ENCODE data around the gene TSC1. TPM values are rescaled to one million over a fixed set of nuclear protein-coding genes. Genes with fewer than 3 reads are reported as not detected.

The TSC1 gene
- polyA plus RNA-seq, 5 donors: 33.4 to 64.4 (median 53.7) TPM

Other genes starting within 250 kb of the TSC1 start
- 1 to 10 TPM; 1.4 to 4.6 (median 3.5) TPM for gene AK8, start 66.3 kb downstream of the TSC1 start, polyA plus RNA-seq (ENCODE audit: insufficient read depth in 1 of 5, insufficient read length in 5 of 5, low replicate concordance in 1 of 5)
- gene SPACA9, start 65.7 kb downstream of the TSC1 start, polyA plus RNA-seq (ENCODE audit: insufficient read depth in 1 of 5, insufficient read length in 5 of 5, low replicate concordance in 1 of 5): 10 to 100 TPM in 4 of 5 donors, 1 to 10 TPM in 1; 6.6 to 13.5 (median 12.2) TPM
- 1 to 10 TPM in 4 of 5 donors, under 1 TPM in 1; 0.70 to 1.6 (median 1.3) TPM for gene GFI1B, start 34.1 kb upstream of the TSC1 start, polyA plus RNA-seq (ENCODE audit: insufficient read depth in 1 of 5, insufficient read length in 5 of 5, low replicate concordance in 1 of 5)
- 10 to 100 TPM; 59.8 to 69.5 (median 66.5) TPM for gene GTF3C5, start 86.4 kb upstream of the TSC1 start, polyA plus RNA-seq (ENCODE audit: insufficient read depth in 1 of 5, insufficient read length in 5 of 5, low replicate concordance in 1 of 5)
- gene CEL, start 117.4 kb upstream of the TSC1 start, polyA plus RNA-seq (ENCODE audit: insufficient read depth in 1 of 5, insufficient read length in 5 of 5, low replicate concordance in 1 of 5): 1 to 10 TPM; 1.8 to 2.7 (median 1.8) TPM
- 10 to 100 TPM; 39.2 to 53.3 (median 47.0) TPM for gene RALGDS, start 176.6 kb upstream of the TSC1 start, polyA plus RNA-seq (ENCODE audit: insufficient read depth in 1 of 5, insufficient read length in 5 of 5, low replicate concordance in 1 of 5)
- gene GBGT1, start 219.3 kb upstream of the TSC1 start, polyA plus RNA-seq (ENCODE audit: insufficient read depth in 1 of 5, insufficient read length in 5 of 5, low replicate concordance in 1 of 5): 1 to 10 TPM; 2.9 to 6.0 (median 4.0) TPM

All from right lung (tissue), 5 donors.